Hepatocyte (in vitro differentiated cells): ENCODE data around the gene BIRC2. TPM values are rescaled to one million over a fixed set of nuclear protein-coding genes. Genes with fewer than 3 reads are reported as not detected.

Experiments
- DNase-seq: peaks from one replicate; pipeline ENCODE4 v3.0.0-alpha.2; 2016; ENCODE audit warnings: low spot score
- H2AFZ ChIP-seq: fragments of 200-600 bp; sonication (generic); 2 replicates; pipeline ENCODE4 v1.6.0; 2016; ENCODE audit warnings: antibody characterized with exemption, mild to moderate bottlenecking
- H3K27ac ChIP-seq: fragments of 200-600 bp; sonication (generic); 2 replicates; pipeline ENCODE4 v1.5.1; 2016; ENCODE audit warnings: mild to moderate bottlenecking
- H3K27me3 ChIP-seq: fragments of 200-600 bp; sonication (generic); 2 replicates; pipeline ENCODE4 v1.6.1; 2016
- H3K36me3 ChIP-seq: fragments of 200-600 bp; sonication (generic); replicated peaks from 2 replicates; pipeline ENCODE4 v1.5.1; 2016; ENCODE audit warnings: low read depth; ENCODE audit not compliant: insufficient read depth
- H3K4me1 ChIP-seq: fragments of 200-600 bp; sonication (generic); 2 replicates; pipeline ENCODE4 v1.5.1; 2016; ENCODE audit warnings: mild to moderate bottlenecking, moderate library complexity; ENCODE audit not compliant: insufficient read depth
- H3K4me2 ChIP-seq: fragments of 200-600 bp; sonication (generic); 2 replicates; pipeline ENCODE4 v1.6.0; 2016
- H3K4me3 ChIP-seq: fragments of 200-600 bp; sonication (generic); 2 replicates; pipeline ENCODE4 v1.5.1; 2016; ENCODE audit warnings: mild to moderate bottlenecking
- H3K79me2 ChIP-seq: fragments of 200-600 bp; sonication (generic); 2 replicates; pipeline ENCODE4 v1.6.0; 2017; ENCODE audit warnings: mild to moderate bottlenecking
- H3K9me2 ChIP-seq: fragments of 200-600 bp; sonication (generic); replicated peaks from 2 replicates; pipeline ENCODE4 v1.6.0; 2017; ENCODE audit warnings: mild to moderate bottlenecking; ENCODE audit not compliant: insufficient read depth
- H3K9me3 ChIP-seq: fragments of 200-600 bp; sonication (generic); 2 replicates; pipeline ENCODE4 v1.5.1; 2016; ENCODE audit warnings: low read depth, mild to moderate bottlenecking
- H4K20me1 ChIP-seq: fragments of 200-600 bp; sonication (generic); 2 replicates; pipeline ENCODE4 v1.6.0; 2016; ENCODE audit warnings: mild to moderate bottlenecking; ENCODE audit not compliant: insufficient read depth, poor library complexity, severe bottlenecking
- EZH2 ChIP-seq: fragments of 200-600 bp; sonication (generic); IDR thresholded peaks from 2 replicates; pipeline ENCODE4 v1.6.1; 2016; ENCODE audit warnings: antibody characterized with exemption, mild to moderate bottlenecking, borderline replicate concordance
- EZH2phosphoT487 ChIP-seq: fragments of 200-600 bp; sonication (generic); IDR thresholded peaks from one replicate; pipeline ENCODE4 v1.6.1; 2018; ENCODE audit warnings: antibody characterized with exemption, mild to moderate bottlenecking, low read depth, moderate library complexity; ENCODE audit not compliant: unreplicated experiment, severe bottlenecking
- WGBS: methylation state at CpG from one replicate; pipeline ENCODE4 v1.1.6; 2016; ENCODE audit warnings: low lambda C conversion rate; ENCODE audit errors: missing lambda C conversion rate; 5-methylcytosine and 5-hydroxymethylcytosine counted together
- polyA plus RNA-seq: library from polyadenylated mRNA; unstranded; fragments of >200 nt; fragmentation: Nextera tagmentation; extraction: Ambion mirVana; gene quantifications from 2 replicates; pipeline ENCODE4 v1.2.1, GENCODE V29; 2016
- total RNA-seq: library from RNA; depleted of rRNA; stranded (reverse); fragments of >200 nt; gene quantifications from 2 replicates; pipeline ENCODE4 v1.2.3, GENCODE V29; 2014
- TF ChIP-seq, protein P1 (sequence below): fragments of 200-600 bp; sonication (generic); IDR thresholded peaks from 2 replicates; pipeline ENCODE4 v1.5.1; 2016; ENCODE audit warnings: antibody characterized with exemption, mild to moderate bottlenecking; ENCODE audit not compliant: poor library complexity

Gene BIRC2
- total and polyA plus RNA-seq, 2 experiments from 2014 or later: 37.7 to 85.7 TPM

DNA sequence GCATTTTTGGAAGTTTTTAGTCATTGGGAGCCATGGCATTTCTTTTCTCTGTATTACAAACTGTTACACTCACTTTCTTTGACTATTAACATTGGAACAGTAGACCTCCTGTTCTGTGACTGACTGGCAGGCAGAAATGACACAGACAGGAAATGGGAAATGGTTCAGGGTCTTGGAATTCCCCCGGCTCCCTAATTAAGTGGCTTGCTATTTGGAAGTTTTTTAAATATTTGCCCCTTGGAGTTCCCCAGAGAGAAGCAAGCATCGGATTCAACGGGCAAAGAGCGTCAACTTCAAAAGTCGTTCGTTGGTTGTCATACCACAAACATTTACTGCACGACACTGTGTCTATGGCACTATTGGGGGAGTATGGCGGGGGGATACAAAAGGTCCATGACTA lies 1.1 kb upstream of the BIRC2 start:
- 38% methylated on average over 8 of the region's 8 CpGs for WGBS
- Histone ChIP-seq H2AFZ (no peak overlapping the region), H3K27me3 (no peaks in the 10 kb centered on the region), H4K20me1 (peaks cover 13% of the 10 kb centered on the region), H3K27ac (peak overlapping the region; percentile 99), H3K4me1 (peaks cover 15% of the 10 kb centered on the region), H3K4me2 (peak overlapping the region; percentile 82), H3K79me2 (peaks cover 39% of the 10 kb centered on the region), H3K9me2 (no peaks in the 10 kb centered on the region), H3K36me3 (no peaks in the 10 kb centered on the region), H3K4me3 (peak overlapping the region; percentile 77), H3K9me3 (no peaks in the 10 kb centered on the region)
- peak; percentile 13 for DNase-seq
- TF ChIP-seq, protein P1, sequence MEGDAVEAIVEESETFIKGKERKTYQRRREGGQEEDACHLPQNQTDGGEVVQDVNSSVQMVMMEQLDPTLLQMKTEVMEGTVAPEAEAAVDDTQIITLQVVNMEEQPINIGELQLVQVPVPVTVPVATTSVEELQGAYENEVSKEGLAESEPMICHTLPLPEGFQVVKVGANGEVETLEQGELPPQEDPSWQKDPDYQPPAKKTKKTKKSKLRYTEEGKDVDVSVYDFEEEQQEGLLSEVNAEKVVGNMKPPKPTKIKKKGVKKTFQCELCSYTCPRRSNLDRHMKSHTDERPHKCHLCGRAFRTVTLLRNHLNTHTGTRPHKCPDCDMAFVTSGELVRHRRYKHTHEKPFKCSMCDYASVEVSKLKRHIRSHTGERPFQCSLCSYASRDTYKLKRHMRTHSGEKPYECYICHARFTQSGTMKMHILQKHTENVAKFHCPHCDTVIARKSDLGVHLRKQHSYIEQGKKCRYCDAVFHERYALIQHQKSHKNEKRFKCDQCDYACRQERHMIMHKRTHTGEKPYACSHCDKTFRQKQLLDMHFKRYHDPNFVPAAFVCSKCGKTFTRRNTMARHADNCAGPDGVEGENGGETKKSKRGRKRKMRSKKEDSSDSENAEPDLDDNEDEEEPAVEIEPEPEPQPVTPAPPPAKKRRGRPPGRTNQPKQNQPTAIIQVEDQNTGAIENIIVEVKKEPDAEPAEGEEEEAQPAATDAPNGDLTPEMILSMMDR: no peak
- TF ChIP-seq EZH2phosphoT487 (no peak), EZH2 (no peak)

DNA sequence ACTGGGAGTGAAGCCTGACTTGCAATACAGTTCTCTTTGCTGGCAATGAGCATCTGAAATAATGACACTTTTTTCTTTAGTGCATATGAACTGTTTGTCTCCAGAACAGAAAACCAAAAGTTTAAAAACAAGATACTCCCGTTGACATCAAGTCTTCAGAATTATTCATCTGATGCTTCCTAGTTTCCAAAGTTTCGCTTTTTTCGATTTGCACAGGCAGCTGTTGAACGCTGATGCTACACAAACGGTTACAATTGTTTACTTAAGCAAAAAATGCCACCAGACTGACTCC lies 612 bp upstream of the BIRC2 start:
- Histone ChIP-seq H4K20me1 (peaks cover 13% of the 10 kb centered on the region), H3K36me3 (no peaks in the 10 kb centered on the region), H3K9me2 (no peaks in the 10 kb centered on the region), H3K4me1 (peaks cover 15% of the 10 kb centered on the region), H3K79me2 (peaks cover 44% of the 10 kb centered on the region), H3K27me3 (no peaks in the 10 kb centered on the region), H2AFZ (peak overlapping the region; percentile 79), H3K27ac (peak overlapping the region; percentile 99), H3K9me3 (no peaks in the 10 kb centered on the region), H3K4me2 (peak overlapping the region; percentile 82), H3K4me3 (peak overlapping the region; percentile 77)
- WGBS: 3% methylated on average over 5 of the region's 5 CpGs
- TF ChIP-seq, protein P1: no peak
- no peak for TF ChIP-seq EZH2phosphoT487
- TF ChIP-seq EZH2: no peak
- no peak for DNase-seq

DNA sequence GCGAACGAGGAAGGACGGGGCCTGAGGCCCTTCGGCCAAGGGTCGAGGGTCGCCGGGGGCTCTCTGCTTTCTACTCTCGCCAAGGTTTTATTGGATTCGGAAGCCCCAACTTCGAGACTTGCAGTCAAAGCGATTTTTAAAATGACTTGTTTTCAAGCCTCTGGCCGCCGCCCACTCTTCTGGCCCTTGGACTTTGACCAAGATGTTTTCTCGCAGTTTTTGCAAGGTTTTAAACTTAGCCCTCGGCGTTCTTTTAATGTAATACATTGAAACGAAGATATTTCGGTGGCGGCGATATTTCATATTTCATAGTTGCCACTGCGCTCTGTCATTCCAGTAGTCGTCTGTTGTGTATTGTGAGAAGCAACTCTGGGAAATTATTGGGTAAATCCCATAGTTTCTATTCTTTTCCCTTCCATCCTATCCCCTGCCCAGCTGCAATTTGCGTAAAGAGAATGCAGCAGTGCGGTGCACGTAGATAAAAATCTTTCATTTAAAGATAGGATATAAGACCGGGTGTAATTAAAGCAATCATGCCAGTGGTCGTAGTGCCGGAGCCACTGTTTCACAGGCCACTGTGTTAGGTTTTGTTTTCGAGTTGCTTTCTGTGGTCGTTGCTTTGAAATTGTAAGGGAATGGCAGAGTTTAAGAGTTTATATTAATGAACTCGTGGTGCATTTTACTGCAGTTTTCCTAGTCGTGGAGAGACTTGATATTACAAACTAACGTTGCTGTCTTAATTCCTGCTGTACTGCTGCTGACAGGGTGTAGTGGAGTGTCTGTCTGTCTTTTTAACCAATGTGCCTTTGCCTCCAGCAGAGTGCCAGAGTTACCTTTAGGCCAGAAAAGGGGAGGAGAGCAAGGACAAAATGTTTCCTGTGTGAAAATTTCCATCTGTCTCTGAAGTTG lies 702 bp downstream of the BIRC2 start:
- no peaks in the 10 kb centered on the region for H3K36me3 ChIP-seq
- H3K4me1 ChIP-seq: peaks cover 15% of the 10 kb centered on the region
- H3K4me3 ChIP-seq: peak overlapping the region; percentile 67
- H3K27me3 ChIP-seq: no peaks in the 10 kb centered on the region
- WGBS: 2% methylated on average over 29 of the region's 33 CpGs
- H3K27ac ChIP-seq: peak overlapping the region; percentile 99
- TF ChIP-seq, protein P1: no peak
- TF ChIP-seq EZH2phosphoT487 (no peak), EZH2 (no peak)
- H4K20me1 ChIP-seq: peaks cover 13% of the 10 kb centered on the region
- H3K79me2 ChIP-seq: peaks cover 57% of the 10 kb centered on the region
- peak overlapping the region; percentile 78 for H3K4me2 ChIP-seq
- no peaks in the 10 kb centered on the region for H3K9me3 ChIP-seq
- peak; percentile 71 for DNase-seq
- H2AFZ ChIP-seq: peak overlapping the region; percentile 46
- H3K9me2 ChIP-seq: no peaks in the 10 kb centered on the region
